HepG2 (cell line): Measurements from ENCODE around the gene PFN1. TPM values are rescaled to one million over a fixed set of nuclear protein-coding genes. Genes with fewer than 3 reads are reported as not detected.

Source experiments
- ATF1 ChIP-seq: IDR thresholded peaks from 2 replicates; pipeline ENCODE4 v1.6.1; 2016; ENCODE audit warnings: mild to moderate bottlenecking, control low read depth
- ELF3 ChIP-seq: IDR thresholded peaks from 2 replicates; pipeline ENCODE4 v1.6.1; 2016; ENCODE audit warnings: missing genetic modification reagents, missing compliant biosample characterization
- EP300 ChIP-seq, 3 experiments: sonication (generic) in 1 of 3; formaldehyde crosslinking in 1 of 3; IDR thresholded peaks; 2 replicates each; pipeline versions ENCODE4 v1.5.1 to v1.6.1; 2011 to 2020; ENCODE audit warnings: low read depth in 2 of 3, low read length in 2 of 3, borderline replicate concordance in 1 of 3, improper control_type of control experiment in 1 of 3, mild to moderate bottlenecking in 1 of 3, missing genetic modification reagents in 1 of 3, moderate library complexity in 1 of 3
- ETV5 ChIP-seq: IDR thresholded peaks from 2 replicates; pipeline ENCODE4 v1.6.1; 2018; ENCODE audit warnings: missing biosample characterization, missing genetic modification reagents, inconsistent platforms, borderline replicate concordance
- IKZF4 ChIP-seq: sonication (generic); formaldehyde crosslinking; IDR thresholded peaks from 2 replicates; pipeline ENCODE4 v1.5.1; 2020; ENCODE audit warnings: borderline replicate concordance, mild to moderate bottlenecking, low read depth, missing genetic modification reagents; ENCODE audit errors: not compliant biosample characterization
- MYC ChIP-seq: sonication (generic); formaldehyde crosslinking; IDR thresholded peaks from 2 replicates; pipeline ENCODE4 v1.9.0; 2021; ENCODE audit warnings: missing genetic modification reagents, borderline replicate concordance
- RXRB ChIP-seq: IDR thresholded peaks from 2 replicates; pipeline ENCODE4 v1.6.1; 2016; ENCODE audit warnings: borderline replicate concordance, missing genetic modification reagents, missing compliant biosample characterization
- TARDBP ChIP-seq: sonication (generic); formaldehyde crosslinking; IDR thresholded peaks from 2 replicates; pipeline ENCODE4 v1.8.0; 2022; ENCODE audit warnings: mild to moderate bottlenecking, missing genetic modification reagents
- THAP11 ChIP-seq: IDR thresholded peaks from 2 replicates; pipeline ENCODE4 v1.6.1; 2016; ENCODE audit warnings: missing biosample characterization, missing genetic modification reagents
- TOPORS ChIP-seq: sonication (generic); formaldehyde crosslinking; IDR thresholded peaks from 2 replicates; pipeline ENCODE4 v1.8.0; 2023; ENCODE audit warnings: mild to moderate bottlenecking, missing genetic modification reagents
- ZNF432 ChIP-seq: sonication (generic); formaldehyde crosslinking; IDR thresholded peaks from 2 replicates; pipeline ENCODE4 v1.5.0; 2020; ENCODE audit warnings: missing genetic modification reagents, mild to moderate bottlenecking, borderline replicate concordance
- ZNF549 ChIP-seq: sonication (generic); formaldehyde crosslinking; IDR thresholded peaks from 2 replicates; pipeline ENCODE4 v1.5.0; 2020; ENCODE audit warnings: missing genetic modification reagents
- ZNF878 ChIP-seq: sonication (generic); formaldehyde crosslinking; IDR thresholded peaks from 2 replicates; pipeline ENCODE4 v1.8.1; 2023; ENCODE audit warnings: mild to moderate bottlenecking, missing genetic modification reagents, moderate library complexity
- ZSCAN31 ChIP-seq: sonication (generic); formaldehyde crosslinking; IDR thresholded peaks from 2 replicates; pipeline ENCODE4 v1.5.0; 2020; ENCODE audit warnings: low read depth, mild to moderate bottlenecking, missing genetic modification reagents
- polyA plus RNA-seq, 8 experiments: library from polyadenylated mRNA; depleted of rRNA in 3 of 8; stranded (reverse) in 7 of 8; unstranded in 1 of 8; fragments of >200 nt; fragmentation: Illumina TruSeq in 4 of 8; extraction: Trizol in 4 of 8; gene quantifications; 2 replicates each; pipeline versions ENCODE4 v1.2.1 to v1.2.3, GENCODE V29; 2011 to 2016; ENCODE audit warnings: low read depth in 4 of 8, missing spikeins in 1 of 8, mixed read lengths in 1 of 8; ENCODE audit not compliant: insufficient read depth in 1 of 8
- total RNA-seq, 5 experiments: library from RNA; depleted of rRNA; stranded (reverse); fragments of >200 nt; fragmentation: Illumina TruSeq; extraction: Trizol; gene quantifications; 2 replicates each; pipeline ENCODE4 v1.2.3, GENCODE V29; 2016; ENCODE audit warnings: low read depth in 1 of 5
- TF ChIP-seq, protein P1 (sequence below), 2 experiments: fragments of 450-650 bp in 1 of 2; sonication (generic) in 1 of 2; formaldehyde crosslinking in 1 of 2; IDR thresholded peaks; 2 replicates each; pipeline versions ENCODE4 v1.6.1 to v1.8.0; 2016 to 2022; ENCODE audit warnings: antibody characterized with exemption in 1 of 2, mild to moderate bottlenecking in 1 of 2, missing genetic modification reagents in 1 of 2
- TF ChIP-seq, protein P2 (sequence below): IDR thresholded peaks from 2 replicates; pipeline ENCODE4 v1.6.1; 2016; ENCODE audit warnings: low read depth, borderline replicate concordance
- TF ChIP-seq, protein P3 (sequence below): sonication (generic); formaldehyde crosslinking; IDR thresholded peaks from 2 replicates; pipeline ENCODE4 v1.4.0; 2020; ENCODE audit warnings: missing genetic modification reagents

The PFN1 gene
- total and polyA plus RNA-seq, 2 of the 13 experiments (the other 11 are each of a cell fraction or from before 2014, with no cell fraction given): 494 to 613 TPM

DNA sequence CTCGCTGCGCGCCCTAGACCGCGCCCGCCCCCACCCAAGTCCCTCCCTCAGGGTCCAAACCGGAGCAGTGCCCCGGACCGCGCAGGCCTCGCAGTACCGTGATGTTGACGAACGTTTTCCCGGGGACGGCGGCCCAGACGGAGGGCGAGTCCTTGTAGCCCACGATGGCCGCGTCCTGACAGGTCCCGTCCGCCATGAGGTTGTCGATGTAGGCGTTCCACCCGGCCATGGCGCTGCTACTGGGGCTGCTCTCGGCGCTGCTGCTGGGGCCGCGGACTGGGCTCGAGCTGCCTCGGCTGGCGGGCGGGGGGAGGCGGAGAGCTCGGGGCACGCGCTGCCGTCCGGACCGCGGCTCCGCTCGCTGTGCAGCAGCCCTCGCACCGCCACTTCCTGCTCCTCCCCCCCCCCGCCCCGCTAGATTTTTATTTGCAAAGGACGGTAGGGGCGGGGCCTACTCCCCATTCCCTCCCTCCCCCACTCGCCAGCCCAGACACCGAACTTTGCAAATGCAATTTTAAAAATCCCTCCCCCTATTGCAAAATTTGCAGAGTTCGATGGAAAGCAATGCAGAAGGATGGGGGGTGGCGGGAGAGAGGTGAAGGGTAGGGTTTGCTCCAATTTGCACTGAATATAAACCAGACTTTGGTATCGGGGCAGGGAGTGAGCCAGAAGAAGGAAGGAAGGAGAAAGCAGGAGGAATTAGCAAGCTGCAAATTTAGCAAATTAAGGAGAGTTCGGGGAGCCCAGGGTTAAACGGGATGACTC, at the start of gene PFN1 (continued):
- TF ChIP-seq, protein P1, sequence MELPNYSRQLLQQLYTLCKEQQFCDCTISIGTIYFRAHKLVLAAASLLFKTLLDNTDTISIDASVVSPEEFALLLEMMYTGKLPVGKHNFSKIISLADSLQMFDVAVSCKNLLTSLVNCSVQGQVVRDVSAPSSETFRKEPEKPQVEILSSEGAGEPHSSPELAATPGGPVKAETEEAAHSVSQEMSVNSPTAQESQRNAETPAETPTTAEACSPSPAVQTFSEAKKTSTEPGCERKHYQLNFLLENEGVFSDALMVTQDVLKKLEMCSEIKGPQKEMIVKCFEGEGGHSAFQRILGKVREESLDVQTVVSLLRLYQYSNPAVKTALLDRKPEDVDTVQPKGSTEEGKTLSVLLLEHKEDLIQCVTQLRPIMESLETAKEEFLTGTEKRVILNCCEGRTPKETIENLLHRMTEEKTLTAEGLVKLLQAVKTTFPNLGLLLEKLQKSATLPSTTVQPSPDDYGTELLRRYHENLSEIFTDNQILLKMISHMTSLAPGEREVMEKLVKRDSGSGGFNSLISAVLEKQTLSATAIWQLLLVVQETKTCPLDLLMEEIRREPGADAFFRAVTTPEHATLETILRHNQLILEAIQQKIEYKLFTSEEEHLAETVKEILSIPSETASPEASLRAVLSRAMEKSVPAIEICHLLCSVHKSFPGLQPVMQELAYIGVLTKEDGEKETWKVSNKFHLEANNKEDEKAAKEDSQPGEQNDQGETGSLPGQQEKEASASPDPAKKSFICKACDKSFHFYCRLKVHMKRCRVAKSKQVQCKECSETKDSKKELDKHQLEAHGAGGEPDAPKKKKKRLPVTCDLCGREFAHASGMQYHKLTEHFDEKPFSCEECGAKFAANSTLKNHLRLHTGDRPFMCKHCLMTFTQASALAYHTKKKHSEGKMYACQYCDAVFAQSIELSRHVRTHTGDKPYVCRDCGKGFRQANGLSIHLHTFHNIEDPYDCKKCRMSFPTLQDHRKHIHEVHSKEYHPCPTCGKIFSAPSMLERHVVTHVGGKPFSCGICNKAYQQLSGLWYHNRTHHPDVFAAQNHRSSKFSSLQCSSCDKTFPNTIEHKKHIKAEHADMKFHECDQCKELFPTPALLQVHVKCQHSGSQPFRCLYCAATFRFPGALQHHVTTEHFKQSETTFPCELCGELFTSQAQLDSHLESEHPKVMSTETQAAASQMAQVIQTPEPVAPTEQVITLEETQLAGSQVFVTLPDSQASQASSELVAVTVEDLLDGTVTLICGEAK (IDR thresholded peaks at IDR 0.05): no peak
- TF ChIP-seq, protein P1 (CRISPR knock-in tag; IDR thresholded peaks at IDR 0.05): peak; percentile 57
- TF ChIP-seq TARDBP (CRISPR knock-in tag) (no peak), RXRB (CRISPR knock-in tag) (no peak), IKZF4 (CRISPR knock-in tag) (peak; percentile 94), TOPORS (CRISPR knock-in tag) (no peak), ZNF549 (CRISPR knock-in tag) (no peak), MYC (CRISPR knock-in tag) (peak; percentile 57; the same call in 1 of the 2 replicates), ZSCAN31 (0 out of 2 replicates have a peak, but pooled peaks have one; percentile 58), ELF3 (peak; percentile 87), ZNF432 (no peak), ATF1 (CRISPR knock-in tag) (no peak), ETV5 (CRISPR knock-in tag) (peak; percentile 54), EP300 (IDR thresholded peaks at IDR 0.05; ENCODE audit: low read depth in 2 of 2, low read length in 2 of 2) (peak in 1 of 2 experiments; percentile 36; a peak in 1 of 4 replicates), EP300 (CRISPR knock-in tag; IDR thresholded peaks at IDR 0.05; ENCODE audit: borderline replicate concordance) (no peak), THAP11 (CRISPR knock-in tag) (no peak; the same call in none of the 2 replicates), ZNF878 (CRISPR knock-in tag) (no peak)
- TF ChIP-seq, protein P2, sequence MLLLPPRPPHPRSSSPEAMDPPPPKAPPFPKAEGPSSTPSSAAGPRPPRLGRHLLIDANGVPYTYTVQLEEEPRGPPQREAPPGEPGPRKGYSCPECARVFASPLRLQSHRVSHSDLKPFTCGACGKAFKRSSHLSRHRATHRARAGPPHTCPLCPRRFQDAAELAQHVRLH (CRISPR knock-in tag): no peak
- TF ChIP-seq, protein P3, sequence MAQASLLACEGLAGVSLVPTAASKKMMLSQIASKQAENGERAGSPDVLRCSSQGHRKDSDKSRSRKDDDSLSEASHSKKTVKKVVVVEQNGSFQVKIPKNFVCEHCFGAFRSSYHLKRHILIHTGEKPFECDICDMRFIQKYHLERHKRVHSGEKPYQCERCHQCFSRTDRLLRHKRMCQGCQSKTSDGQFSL: peak; percentile 67; the same call in 1 of the 2 replicates
